PFSK-1 (cell line): ENCODE results near the gene PRR7.

Experiments used
- POLR2AphosphoS5 ChIP-seq: IDR thresholded peaks from 2 replicates; pipeline ENCODE4 v1.6.1; 2012; ENCODE audit warnings: low read depth, mild to moderate bottlenecking, control low read depth, low read length, moderate library complexity
- SIN3A ChIP-seq: IDR thresholded peaks from 2 replicates; pipeline ENCODE4 v1.6.1; 2012; ENCODE audit warnings: mild to moderate bottlenecking, low read length, moderate library complexity, borderline replicate concordance; ENCODE audit not compliant: insufficient read depth
- TF ChIP-seq, protein P1 (sequence below), 2 experiments: IDR thresholded peaks; 2 replicates each; pipeline versions ENCODE4 v1.6.1 to v1.8.0; 2011 to 2012; ENCODE audit warnings: low read depth in 2 of 2, low read length in 2 of 2, control low read depth in 1 of 2, inconsistent platforms in 1 of 2, mild to moderate bottlenecking in 1 of 2, moderate library complexity in 1 of 2; ENCODE audit not compliant: insufficient read depth in 1 of 2

DNA sequence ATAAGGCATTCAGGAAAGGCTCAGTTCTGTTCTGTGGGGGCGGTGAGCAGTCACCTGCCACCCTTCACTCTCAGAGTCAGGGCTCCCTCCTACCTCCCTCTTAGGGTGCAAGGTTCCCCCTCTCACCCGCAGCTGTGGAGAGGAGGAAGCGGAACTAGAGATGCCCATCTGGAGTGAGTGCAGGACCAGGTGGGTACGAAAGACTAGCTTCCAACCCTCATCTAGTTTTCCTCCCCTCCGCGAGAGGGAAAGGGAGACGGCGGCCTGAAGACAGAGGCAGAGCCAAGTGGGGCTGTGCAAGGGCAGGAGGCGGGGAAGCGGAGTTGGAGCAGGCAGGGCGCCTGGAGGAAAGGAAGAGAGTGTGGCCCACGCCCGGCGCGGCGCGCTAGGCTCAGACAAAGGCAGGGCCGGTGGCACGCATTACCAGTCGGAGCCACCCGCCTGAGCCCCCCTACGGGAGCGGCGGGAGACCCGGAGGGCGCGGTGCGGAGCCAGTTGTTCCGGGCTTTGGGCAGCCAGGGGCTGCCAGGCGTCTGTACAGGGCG, 7.3 kb downstream of the PRR7 start:
- no peak for TF ChIP-seq POLR2AphosphoS5
- TF ChIP-seq, protein P1, sequence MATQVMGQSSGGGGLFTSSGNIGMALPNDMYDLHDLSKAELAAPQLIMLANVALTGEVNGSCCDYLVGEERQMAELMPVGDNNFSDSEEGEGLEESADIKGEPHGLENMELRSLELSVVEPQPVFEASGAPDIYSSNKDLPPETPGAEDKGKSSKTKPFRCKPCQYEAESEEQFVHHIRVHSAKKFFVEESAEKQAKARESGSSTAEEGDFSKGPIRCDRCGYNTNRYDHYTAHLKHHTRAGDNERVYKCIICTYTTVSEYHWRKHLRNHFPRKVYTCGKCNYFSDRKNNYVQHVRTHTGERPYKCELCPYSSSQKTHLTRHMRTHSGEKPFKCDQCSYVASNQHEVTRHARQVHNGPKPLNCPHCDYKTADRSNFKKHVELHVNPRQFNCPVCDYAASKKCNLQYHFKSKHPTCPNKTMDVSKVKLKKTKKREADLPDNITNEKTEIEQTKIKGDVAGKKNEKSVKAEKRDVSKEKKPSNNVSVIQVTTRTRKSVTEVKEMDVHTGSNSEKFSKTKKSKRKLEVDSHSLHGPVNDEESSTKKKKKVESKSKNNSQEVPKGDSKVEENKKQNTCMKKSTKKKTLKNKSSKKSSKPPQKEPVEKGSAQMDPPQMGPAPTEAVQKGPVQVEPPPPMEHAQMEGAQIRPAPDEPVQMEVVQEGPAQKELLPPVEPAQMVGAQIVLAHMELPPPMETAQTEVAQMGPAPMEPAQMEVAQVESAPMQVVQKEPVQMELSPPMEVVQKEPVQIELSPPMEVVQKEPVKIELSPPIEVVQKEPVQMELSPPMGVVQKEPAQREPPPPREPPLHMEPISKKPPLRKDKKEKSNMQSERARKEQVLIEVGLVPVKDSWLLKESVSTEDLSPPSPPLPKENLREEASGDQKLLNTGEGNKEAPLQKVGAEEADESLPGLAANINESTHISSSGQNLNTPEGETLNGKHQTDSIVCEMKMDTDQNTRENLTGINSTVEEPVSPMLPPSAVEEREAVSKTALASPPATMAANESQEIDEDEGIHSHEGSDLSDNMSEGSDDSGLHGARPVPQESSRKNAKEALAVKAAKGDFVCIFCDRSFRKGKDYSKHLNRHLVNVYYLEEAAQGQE (IDR thresholded peaks at IDR 0.05; ENCODE audit: insufficient read depth in 1 of 2, low read depth in 2 of 2, low read length in 2 of 2), result no peak
- TF ChIP-seq SIN3A, result no peak
